ENCODE data around the gene FKBP1A. TPM values are rescaled to one million over a fixed set of nuclear protein-coding genes. Genes with fewer than 3 reads are reported as not detected.

FKBP1A gene
- total RNA-seq, 2 donors from 2014 or later, result 307 to 310 TPM

GRCh38 chr20:1430004-1430451 lies 37.2 kb upstream of the FKBP1A start:
- peak overlapping the region; percentile 36 for H3K27ac ChIP-seq
- TF ChIP-seq CTCF (IDR thresholded peaks at IDR 0.05), result no peak

GRCh38 chr20:1429143-1429728 lies 36.4 kb upstream of the FKBP1A start:
- Histone ChIP-seq H3K27ac (no peak overlapping the region), H3K9ac (ENCODE audit: low read depth in 2 of 2, low read length in 2 of 2) (no peak overlapping the region), H3K4me3 (no peak overlapping the region), H3K27me3 (no peaks in the 10 kb centered on the region), H3K36me3 (no peaks in the 10 kb centered on the region), H3K4me1 (no peaks in the 10 kb centered on the region), H3K9me3 (no peaks in the 10 kb centered on the region)
- DNase-seq, result peak; percentile 32
- intact Hi-C loops (cut with DNase I), result no loop called here
- no peak for TF ChIP-seq CTCF (IDR thresholded peaks at IDR 0.05)

More at GRCh38 chr20:1430004-1430451, 37.2 kb upstream of the FKBP1A start:
- Histone ChIP-seq H3K9ac (ENCODE audit: low read depth in 2 of 2, low read length in 2 of 2) (no peak overlapping the region), H3K36me3 (no peaks in the 10 kb centered on the region), H3K4me1 (no peaks in the 10 kb centered on the region), H3K4me3 (no peak overlapping the region), H3K9me3 (no peaks in the 10 kb centered on the region), H3K27me3 (no peaks in the 10 kb centered on the region)
- no peak for DNase-seq
- intact Hi-C loops (cut with DNase I), result no loop called here

GRCh38 chr20:1427457-1428054 lies 34.7 kb upstream of the FKBP1A start:
- no peak overlapping the region for H3K27ac ChIP-seq
- no peak for DNase-seq
- no peak for TF ChIP-seq CTCF (IDR thresholded peaks at IDR 0.05)
- H3K9ac ChIP-seq (ENCODE audit: low read depth in 2 of 2, low read length in 2 of 2), result no peak overlapping the region
- intact Hi-C loops (cut with DNase I), result no loop called here
- no peak overlapping the region for H3K4me3 ChIP-seq
- H3K9me3 ChIP-seq, result no peaks in the 10 kb centered on the region
- no peaks in the 10 kb centered on the region for H3K4me1 ChIP-seq
- H3K36me3 ChIP-seq, result no peaks in the 10 kb centered on the region
- H3K27me3 ChIP-seq, result no peaks in the 10 kb centered on the region

- H3K36me3 ChIP-seq, result no peaks in the 10 kb centered on the region
- H3K27me3 ChIP-seq, result no peaks in the 10 kb centered on the region
- intact Hi-C loops (cut with DNase I), result no loop called here
- no peak overlapping the region for H3K27ac ChIP-seq
- H3K4me1 ChIP-seq, result no peaks in the 10 kb centered on the region
- no peak overlapping the region for H3K9ac ChIP-seq (ENCODE audit: low read depth in 2 of 2, low read length in 2 of 2)
- H3K9me3 ChIP-seq, result no peaks in the 10 kb centered on the region
- DNase-seq, result no peak
- no peak for TF ChIP-seq CTCF (IDR thresholded peaks at IDR 0.05)
- H3K4me3 ChIP-seq, result no peak overlapping the region
Measured at GRCh38 chr20:1426231-1426849, 33.5 kb upstream of the FKBP1A start.

- DNase-seq, result no peak
- H3K4me3 ChIP-seq, result no peak overlapping the region
- H3K27me3 ChIP-seq, result no peaks in the 10 kb centered on the region
- TF ChIP-seq CTCF (IDR thresholded peaks at IDR 0.05), result no peak
- H3K9ac ChIP-seq (ENCODE audit: low read depth in 2 of 2, low read length in 2 of 2), result no peak overlapping the region
- H3K4me1 ChIP-seq, result no peaks in the 10 kb centered on the region
- intact Hi-C loops (cut with DNase I), result no loop called here
- H3K9me3 ChIP-seq, result no peaks in the 10 kb centered on the region
- H3K27ac ChIP-seq, result no peak overlapping the region
- H3K36me3 ChIP-seq, result no peaks in the 10 kb centered on the region
Measured at GRCh38 chr20:1424336-1424735, 31.5 kb upstream of the FKBP1A start.
